HG03045 (cell line): ENCODE measurements around the gene CRYGN.

ENCODE experiments used
- ATAC-seq: cut with Tn5 transposase; IDR thresholded peaks from one replicate; pipeline ENCODE4 v1.9.1; 2021; ENCODE audit warnings: mild to moderate bottlenecking, moderate library complexity; ENCODE audit not compliant: unreplicated experiment

The CRYGN gene

DNA sequence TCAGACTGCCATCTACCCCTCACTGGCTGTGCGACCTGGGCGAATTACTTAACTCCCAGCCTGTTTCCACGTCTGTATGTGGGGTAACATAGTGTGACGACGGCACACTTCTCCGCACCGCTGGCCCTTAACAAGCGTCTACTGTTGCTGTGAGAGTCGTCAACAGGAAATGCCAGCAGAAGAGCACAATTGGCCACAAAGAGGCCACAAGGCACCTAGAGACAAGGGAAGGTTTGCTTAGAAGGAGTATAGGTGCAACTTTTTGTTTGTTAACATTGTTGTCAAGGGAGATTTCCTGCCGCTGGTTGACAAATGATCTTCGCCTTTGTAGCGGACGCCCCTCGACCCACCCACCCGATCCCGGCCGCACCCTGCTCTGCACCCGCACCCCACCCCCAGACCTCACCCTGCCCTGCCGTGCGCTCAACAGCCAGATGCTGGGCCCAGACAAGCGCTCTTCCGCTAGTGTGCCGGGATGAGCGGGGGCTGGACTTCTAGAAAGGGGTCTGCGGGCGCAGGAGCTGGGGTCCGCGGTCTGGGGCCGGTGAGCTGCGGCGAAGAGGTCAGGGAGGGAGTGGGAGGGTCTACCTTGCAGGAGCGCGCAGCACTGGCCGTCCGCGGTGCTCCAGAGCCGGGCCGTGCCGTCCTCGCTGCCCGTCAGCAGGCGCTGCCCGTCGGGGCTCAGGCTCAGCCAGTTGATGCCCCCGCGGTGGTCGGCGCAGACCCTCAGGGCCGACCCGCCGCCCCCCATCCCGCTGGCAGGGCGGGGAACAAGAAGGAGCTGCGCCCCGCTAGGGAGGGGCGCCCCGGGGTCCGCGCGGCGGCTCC, 30.9 kb downstream of the CRYGN start:
- ATAC-seq: no peak

DNA sequence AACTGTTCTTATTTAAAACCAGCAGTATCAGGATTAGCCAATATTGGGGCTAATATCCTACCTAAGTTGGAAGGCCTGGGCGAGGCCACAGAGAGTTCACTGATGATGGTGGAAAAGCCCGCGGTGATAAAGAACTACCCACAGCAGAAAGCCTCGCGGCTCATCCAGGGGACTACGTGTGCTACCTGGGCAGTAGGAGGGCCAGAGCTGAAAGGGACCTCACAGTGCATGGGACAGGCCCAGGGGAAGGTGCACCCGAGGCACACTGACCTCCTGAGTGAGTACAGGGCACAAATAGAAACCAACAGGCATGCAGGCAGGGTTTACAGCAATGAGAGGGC, 31.5 kb downstream of the CRYGN start:
- ATAC-seq: no peak

DNA sequence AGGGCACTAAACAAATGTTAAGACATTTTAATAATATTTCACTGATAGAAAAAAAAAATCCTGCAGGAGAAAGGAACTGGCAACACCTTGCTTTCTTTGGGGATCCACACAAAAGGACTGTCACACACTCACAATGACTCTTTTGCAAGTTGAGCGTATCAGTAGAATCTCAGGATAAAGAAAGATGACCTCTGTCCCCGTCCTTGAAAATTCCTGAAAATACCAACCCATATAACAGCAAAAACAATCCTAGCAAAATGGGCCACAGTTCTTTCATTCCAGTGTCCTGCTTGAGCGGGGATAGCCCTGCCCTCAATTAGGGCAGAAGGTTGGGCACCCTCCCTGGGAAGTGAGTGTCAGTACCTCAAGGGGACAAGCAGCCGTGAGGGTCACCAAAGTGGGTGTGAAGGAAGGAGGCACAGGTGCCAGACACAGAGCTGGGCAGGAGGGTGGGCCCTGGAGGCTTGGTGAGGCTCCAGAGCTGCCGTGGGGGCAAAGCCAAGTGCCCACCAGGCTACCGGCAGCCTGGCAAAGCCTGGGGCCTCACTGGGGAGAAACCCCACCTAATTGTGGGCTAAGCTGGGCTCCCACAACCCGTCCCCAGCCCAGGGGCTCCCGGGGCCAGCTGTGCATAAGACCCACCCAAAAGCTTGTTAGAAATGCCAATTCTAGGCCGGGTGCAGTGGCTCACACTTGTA, 32.9 kb downstream of the CRYGN start:
- ATAC-seq: no peak

DNA sequence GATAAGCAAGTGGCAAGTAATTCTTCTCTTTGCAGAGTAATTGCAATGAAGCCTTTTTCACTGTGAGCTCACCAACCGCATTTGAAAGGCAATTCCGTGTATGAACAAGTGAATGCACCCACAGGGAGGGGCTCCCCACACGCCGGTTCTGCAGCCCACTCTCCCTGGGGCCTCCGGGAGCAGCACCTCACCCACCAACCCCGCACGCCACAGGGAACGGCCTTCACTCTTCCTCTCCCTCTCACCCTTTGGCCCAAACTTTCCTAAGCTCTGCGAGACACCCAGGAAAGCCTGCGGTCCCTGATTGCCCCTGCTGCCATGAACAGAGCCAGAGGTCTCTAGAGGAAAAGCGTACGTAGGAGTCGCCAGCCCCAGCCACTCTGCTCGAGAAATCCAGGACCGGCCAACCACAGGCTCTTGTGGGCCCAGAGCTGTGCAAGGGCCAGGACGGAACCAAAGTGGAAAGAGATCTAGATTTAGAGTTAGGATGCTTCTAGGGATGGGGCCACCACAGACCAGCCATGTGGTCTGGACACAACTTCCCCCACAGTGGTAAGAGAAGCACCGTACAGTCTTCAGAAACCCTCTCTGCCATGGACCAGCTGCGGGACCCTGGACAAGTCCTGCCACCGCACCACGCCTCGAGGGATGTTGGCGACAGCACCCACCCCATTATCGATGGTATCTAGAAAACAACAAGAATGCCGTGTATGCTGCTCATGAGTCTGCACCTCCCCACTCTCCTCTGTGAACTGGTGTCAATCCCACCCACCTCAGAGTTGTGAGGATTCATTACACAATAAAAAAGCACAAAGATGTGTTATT, 33.7 kb downstream of the CRYGN start:
- ATAC-seq: no peak

DNA sequence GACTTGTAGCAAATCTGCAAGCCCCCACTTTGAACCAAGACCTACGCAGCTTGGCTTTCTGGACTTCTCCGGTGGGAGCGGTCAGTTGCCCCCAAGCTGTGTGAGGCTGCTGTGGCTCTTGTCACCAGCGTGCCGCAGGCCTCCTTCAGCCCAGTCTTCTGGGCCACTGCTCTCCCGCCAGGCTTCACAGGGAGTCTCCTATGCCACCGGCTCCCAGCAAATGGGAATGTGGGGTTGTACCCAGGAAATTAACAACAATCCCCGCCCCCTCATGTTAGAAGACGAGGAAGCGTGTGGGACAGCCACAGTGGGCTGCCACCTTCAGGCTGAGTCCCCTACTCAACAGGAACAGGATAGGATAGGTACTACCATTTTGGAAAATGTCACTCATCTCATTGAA, 34.4 kb downstream of the CRYGN start:
- no peak for ATAC-seq

DNA sequence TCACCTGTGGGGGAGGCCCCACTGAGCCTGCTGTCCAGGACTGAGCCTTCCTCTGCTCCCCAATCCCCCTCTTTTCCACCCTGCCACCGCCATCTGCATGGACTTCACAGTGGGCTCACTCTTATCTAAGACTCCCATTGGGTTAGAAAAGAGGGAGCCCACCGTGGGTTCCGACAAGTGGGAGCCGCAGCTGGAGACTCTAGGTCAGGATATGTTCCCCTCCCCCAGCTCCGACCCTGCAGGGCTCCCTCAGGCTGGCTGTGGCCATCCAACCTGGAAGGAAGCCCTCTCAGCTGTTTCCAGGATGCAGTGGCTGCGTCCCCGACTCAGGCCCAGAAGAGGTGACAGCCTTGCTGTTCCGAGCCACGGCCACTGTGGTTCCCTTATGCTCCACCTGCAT, 34.9 kb downstream of the CRYGN start:
- ATAC-seq: no peak

DNA sequence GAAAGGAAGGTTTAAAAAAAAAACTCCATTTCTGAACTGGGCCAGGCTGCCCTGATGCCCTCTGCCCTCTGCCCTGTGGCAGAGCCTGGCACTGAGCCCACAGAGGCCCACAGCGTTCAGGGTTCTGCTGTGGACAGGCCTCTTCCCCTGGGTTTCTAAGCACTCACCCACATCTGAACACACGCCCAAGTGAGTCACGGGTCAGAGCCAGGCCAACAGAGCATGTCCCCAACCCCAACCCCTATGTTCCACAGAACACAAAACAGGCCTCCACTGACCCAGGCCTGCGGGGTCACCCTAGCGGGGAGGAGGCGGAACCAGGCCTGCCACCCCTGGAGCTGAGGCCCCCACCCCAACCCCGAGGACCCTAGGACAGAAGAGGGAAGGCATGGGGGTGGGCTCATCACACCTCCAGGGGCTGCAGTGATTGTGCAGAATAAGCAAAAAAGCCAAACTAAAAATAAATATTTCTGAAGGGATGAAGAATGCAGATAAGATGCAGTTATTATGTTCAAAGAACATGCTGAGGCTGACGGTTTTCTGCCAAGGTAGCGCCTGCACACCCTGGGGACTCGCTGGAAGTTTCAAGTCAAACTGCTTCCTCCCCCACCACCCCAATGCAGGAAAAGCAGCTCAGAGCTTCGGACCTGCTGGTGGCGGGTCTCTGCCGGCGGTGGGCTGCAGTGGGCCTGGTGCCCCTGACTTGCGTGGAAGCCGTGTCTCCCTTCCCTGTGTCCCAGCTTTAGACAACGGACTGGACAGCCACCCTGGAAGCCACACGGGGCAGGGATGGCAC, 35.5 kb downstream of the CRYGN start:
- ATAC-seq: no peak

DNA sequence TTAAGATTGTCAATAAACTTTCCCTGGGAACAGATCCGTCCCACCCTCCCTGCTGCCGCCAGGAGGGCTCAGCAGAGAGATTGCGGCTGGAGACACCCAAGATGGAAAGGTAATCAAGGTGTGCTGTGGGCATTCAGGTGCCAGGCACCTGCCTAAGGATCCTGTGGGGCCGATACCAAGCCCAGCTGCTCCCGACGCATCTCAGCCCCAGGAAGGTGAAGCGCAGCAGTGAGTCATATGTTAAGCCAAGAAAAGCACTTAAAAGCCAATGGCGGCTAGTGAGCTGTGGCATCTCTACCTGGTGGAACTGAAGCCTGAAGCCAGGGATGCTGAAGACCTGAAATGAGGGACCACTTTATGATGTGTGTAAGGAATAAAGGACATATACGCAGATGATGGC, 36.2 kb downstream of the CRYGN start:
- no peak for ATAC-seq

DNA sequence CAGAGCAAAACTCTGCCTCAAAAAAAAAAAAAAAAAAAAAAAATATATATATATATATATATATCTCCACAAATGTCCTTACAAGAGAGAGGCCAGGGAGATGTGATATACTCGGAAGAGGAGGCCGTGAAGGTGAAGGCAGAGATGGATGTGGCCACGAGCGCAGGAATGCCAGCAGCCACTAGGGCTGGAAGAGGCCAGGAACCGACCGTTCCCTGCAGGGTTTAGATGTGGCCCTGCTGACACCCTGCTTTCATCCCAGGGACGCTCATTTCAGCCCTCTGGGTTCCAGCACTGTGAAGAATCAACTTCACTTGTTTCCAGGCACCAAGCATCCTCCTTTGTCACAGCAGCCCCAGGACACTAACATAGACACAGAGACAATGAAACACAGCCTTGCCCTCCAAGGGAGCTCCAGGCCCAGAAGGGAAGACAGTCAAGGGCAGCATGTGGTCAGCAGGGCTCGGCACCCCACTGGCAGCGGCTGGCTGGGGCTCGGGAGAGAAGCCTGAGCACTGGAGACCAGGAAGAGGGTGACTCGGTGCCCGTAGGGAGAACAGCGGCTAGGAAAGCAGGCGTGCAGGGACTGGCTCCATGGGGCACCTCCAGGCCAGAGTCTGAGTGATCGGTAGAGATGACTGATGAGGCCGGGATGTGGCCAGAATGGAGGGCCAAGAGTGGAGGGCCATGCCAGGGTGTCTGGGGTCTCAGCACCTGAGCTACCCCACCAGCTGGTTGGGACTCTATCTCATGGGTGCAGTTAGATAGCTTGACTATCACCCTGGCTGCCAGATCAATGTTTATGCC, 37.7 kb downstream of the CRYGN start:
- ATAC-seq: no peak

DNA sequence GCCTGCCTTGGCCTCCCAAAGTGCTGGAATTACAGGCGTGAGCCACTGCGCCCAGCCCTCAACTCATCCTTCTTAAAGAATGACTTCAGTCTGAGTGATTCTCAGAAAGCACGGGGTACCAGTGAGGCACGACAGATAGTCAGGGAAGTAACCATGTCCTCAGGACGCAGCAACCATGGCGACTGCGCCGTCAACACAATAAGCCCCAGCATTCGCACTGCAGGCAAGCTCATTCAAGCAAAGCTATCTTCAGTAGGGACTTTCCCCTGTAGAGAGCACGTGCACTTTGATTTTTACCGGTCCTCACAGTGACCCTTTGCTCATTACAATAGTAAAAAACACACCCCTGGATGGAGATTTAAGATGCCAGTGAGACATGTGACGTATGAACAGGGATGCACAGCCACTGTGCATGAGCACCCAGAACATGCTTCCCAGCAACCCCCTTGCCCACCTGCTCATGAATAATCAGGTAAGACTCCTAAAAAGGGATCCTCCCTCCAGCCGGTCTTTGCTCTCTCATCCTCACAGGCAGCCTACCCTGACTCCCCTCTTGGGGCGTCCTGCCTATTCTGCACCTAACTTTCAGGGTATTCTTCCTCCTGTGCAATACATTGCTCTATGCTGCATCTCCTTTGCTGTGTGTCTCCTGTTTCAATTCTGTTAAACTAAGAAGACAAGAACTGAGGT, 39.2 kb downstream of the CRYGN start:
- ATAC-seq: no peak

DNA sequence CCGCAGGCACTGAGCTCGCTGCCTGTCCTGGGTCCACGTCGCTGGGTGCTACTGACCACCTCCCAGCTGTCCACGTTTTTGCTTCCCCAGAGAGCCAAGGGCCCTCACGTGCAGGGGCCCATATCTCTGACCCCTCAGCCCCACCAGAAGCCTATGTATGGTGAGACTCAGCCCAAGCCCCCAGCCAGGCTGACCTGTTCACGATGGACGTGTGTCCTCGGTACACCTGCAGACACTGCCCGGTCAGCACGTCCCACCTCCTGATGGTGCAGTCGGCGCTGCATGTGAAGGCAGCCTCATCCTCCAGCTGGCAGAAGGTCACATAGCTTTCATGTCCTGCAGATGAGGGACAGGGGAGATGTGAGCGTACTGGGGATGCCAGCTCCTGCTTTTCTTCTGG, 40.0 kb downstream of the CRYGN start:
- ATAC-seq: no peak

DNA sequence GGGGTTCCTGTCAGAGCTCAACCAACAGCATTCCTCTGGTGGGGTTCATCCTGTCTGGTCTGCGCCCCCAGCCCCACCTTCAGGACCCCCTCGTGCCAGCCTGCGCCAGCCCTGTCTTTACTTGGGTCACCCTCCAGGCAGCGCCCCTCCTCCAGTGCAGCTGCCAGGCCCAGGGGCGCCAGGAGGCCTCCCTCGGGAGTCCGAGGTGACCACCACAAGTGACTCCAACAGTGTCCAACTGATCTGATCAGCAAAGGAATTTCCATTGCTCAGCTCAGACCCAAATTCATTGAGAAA, 40.7 kb downstream of the CRYGN start:
- no peak for ATAC-seq

DNA sequence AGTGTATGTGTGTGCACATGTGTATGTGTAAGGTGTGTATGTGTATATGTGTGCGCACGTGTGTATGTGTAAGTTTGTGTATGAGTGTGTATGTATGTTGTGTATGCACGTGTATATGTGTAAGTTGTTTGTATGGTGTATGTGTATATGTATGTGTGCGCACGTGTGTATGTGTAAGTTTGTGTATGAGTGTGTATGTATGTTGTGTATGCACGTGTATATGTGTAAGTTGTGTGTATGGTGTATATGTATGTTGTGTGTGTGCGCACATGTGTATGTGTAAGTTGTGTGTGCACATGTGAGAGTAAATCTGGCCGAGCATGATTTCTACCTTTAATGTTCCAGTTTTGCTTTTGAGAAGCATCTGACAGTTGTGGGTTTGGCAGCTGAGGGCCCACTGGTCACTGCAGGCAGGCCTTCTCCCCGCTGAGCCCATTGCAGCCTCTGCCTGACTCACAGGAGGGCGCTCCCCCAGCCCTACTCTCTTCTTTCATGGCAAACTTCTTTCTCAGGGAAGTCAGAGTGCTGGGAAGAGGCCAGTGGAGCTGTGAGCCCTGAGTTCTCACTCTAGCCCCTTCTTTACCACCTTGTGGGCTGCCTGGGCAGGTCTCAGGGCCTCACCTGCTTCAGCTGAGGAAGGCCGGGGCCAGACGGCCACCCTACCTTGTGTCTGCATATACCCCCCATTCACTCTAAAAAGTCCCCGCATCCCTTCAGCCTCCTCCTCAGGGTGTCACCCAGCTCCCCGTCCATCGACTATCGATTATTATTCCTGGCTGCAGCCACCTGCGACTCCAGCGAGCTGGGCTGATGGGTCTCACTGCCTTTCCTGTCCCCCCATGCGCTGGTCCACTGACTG, 41.3 kb downstream of the CRYGN start:
- ATAC-seq: no peak

DNA sequence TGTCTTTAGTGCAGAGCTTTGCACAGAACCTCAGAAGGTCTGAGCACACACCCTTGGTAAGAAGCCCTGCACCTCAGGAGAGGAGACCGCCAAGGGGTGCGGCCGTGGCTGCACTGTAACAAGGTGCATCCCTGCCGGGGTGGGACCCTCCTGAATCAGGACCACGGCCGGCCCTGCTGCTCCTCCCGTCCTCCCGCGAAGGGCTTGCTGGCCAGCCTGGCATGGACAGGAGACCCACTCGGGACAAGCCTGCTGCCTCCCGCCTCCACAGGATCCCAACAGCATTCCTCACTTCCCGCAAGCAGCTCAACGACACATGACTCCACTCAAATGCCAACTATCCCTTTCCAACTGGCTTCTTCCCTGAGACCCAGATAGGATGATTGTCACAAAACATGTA, 42.9 kb downstream of the CRYGN start:
- ATAC-seq: no peak

DNA sequence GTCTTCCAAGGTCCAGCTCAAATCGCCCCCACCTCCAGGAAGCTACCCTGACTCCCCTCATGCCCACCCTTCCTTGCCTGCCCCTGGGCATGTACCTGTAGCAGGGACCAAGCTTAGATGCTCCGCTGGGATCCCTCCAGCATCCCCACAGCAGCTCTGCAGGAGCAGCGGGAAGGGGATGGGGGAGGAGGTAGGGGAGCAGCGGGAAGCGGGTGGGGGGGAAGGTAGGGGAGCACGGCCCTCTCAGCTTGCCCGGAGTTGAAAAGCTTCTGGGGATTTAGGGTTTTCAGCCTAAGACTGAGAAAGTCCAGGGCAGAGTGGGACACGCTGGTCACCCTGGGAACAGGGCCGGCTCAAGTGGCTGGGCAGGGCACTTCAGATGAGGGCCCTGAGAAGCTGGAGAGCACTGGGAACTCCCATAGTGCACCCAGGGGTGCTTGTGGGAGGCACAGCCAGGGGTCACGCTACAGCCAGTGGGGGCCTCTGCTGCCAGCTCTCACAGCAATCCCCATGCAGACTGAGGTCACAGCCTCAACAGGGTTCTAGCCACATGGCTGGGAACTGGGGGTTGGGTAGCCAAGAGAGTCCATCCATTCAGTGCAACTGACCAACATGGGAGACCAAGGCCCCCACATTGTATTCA, 43.5 kb downstream of the CRYGN start:
- ATAC-seq: no peak

DNA sequence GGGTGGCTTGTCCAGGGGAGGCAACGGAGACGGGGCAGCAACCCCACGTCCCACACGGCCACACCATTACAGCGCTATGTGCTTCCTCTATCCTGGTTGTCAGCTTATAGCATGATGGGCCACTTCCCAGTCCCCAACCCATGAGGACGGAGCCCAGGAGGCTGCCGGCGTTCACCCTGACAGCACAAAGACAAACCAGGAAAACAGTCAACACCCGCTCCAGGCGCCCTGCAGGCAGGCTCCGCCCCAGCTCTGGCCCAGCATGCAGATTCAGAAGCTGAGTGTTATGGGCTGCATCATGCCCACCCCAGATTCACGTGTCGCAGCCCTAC, 44.9 kb downstream of the CRYGN start:
- no peak for ATAC-seq

DNA sequence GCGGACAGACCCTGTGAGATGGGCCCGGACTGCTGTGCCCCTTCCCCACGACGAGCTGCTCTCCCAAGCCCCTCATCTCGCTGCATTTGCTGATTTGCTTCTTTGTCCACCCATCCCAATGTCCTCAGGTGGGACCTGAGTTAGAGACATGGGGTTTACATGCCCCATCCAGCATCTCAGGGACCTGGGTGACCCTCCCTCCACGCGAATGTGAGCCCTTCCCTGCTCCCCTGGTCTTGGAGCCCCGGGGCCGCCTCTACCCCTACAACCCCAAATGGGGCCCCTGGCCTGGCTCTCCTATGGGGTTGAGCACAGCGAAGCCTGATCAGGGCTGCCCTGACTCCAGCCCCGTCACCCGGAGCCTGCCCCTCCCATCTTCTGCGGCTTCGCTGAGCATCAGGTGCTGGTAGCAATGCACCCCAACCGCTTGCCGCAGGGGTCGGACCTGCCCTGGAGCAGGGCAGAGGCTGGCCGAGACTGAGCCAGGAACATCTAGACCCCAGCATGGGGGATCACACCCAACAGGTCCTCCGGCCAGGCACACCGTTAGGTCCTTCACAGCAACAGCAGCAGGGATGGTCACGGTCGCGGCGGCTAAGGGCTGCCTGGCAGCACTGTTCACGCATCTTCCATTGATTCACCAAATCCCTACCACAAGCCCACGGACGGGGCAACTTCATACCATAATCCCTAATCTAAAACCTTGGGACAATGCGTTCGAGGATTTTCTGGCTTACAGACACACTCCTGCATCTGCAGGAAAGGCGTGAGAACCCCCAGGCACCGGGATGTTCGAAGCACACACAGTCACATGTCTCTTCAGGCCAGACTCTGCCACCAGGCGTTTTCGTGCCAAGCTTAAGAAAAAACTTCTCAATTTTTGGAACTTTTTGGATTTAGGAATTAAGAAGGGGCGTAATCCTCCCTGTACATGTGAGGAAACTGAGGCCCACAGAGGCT, 45.6 kb downstream of the CRYGN start:
- ATAC-seq: no peak
